ENCODE data around the gene RNF5. TPM values are rescaled to one million over a fixed set of nuclear protein-coding genes. Genes with fewer than 3 reads are reported as not detected.

Gene RNF5
- total and polyA plus RNA-seq, 9 of the 15 experiments (the other 6 are each of a cell fraction or from before 2014, with no cell fraction given): 62.2 to 245 (median 129) TPM

DNA sequence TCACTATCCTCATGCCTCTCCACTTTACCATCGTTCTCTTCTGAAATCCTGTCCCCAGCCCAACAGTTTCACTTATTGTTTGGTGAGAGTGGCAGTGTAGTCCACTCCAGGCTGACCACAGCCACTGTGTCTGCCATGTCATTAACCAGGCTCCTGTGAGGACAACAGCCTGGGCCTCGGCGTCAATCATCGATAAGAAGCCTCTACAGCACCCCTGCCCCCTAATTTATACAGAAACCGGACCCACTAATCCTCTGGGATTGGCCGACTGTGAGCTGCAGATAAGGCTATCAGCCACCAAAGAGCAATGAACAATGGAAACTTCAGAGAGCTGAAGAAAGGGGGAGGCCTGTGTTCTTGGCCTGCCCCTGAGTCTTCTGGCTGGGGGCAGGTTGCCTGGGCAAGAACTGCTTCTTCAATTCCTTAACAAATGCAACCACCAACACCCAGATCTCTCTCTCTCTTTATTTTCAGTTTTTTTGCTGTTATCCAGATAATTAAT lies 10.4 kb upstream of the RNF5 start:
- no peaks in the 10 kb centered on the region for H3K9me1 ChIP-seq (ENCODE audit: control insufficient read depth, insufficient read depth, low read length)
- TF ChIP-seq GATAD2B (IDR thresholded peaks at IDR 0.05; ENCODE audit: borderline replicate concordance): peak; percentile 95; the same call in 1 of the 2 replicates
- TF ChIP-seq RBM34 (IDR thresholded peaks at IDR 0.05; ENCODE audit: borderline replicate concordance, insufficient read depth, low read length): no peak
- no peak for TF ChIP-seq ZNF699 (CRISPR knock-in tag; IDR thresholded peaks at IDR 0.05; ENCODE audit: insufficient replicate concordance)
- TF ChIP-seq, protein P1, sequence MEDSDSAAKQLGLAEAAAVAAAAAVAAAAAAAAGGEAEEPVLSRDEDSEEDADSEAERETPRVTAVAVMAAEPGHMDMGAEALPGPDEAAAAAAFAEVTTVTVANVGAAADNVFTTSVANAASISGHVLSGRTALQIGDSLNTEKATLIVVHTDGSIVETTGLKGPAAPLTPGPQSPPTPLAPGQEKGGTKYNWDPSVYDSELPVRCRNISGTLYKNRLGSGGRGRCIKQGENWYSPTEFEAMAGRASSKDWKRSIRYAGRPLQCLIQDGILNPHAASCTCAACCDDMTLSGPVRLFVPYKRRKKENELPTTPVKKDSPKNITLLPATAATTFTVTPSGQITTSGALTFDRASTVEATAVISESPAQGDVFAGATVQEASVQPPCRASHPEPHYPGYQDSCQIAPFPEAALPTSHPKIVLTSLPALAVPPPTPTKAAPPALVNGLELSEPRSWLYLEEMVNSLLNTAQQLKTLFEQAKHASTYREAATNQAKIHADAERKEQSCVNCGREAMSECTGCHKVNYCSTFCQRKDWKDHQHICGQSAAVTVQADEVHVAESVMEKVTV (CRISPR knock-in tag; IDR thresholded peaks at IDR 0.05): 0 out of 2 replicates have a peak, but pooled peaks have one; percentile 26
- TF ChIP-seq ZNF239 (CRISPR knock-in tag; IDR thresholded peaks at IDR 0.05): peak; percentile 72
- TF ChIP-seq HIVEP1 (CRISPR knock-in tag; IDR thresholded peaks at IDR 0.05): no peak
- no peak for TF ChIP-seq NR4A1 (CRISPR knock-in tag; IDR thresholded peaks at IDR 0.05)
- peak; percentile 87 for TF ChIP-seq NR4A1 (tag; IDR thresholded peaks at IDR 0.05)
- TF ChIP-seq ESRRA (IDR thresholded peaks at IDR 0.05; ENCODE audit: borderline replicate concordance, low read depth): peak; percentile 61; the same call in 1 of the 2 replicates
- peak; percentile 70 for TF ChIP-seq DACH1 (IDR thresholded peaks at IDR 0.05; ENCODE audit: partially characterized antibody)
- no peak for TF ChIP-seq ZNF507 (tag; conservative IDR thresholded peaks at IDR 0.05)
- TF ChIP-seq NRF1 (conservative IDR thresholded peaks at IDR 0.05 in 1 of 2, IDR thresholded peaks at IDR 0.05 in 1 of 2): peak; percentile 34 to 35; a peak in 2 of 4 replicates
- TF ChIP-seq, protein P2, sequence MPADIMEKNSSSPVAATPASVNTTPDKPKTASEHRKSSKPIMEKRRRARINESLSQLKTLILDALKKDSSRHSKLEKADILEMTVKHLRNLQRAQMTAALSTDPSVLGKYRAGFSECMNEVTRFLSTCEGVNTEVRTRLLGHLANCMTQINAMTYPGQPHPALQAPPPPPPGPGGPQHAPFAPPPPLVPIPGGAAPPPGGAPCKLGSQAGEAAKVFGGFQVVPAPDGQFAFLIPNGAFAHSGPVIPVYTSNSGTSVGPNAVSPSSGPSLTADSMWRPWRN (IDR thresholded peaks at IDR 0.05; ENCODE audit: low read depth): peak; percentile 79
- peak; percentile 40; the same call in 1 of the 2 replicates for TF ChIP-seq HSF4 (CRISPR knock-in tag; IDR thresholded peaks at IDR 0.05; ENCODE audit: borderline replicate concordance)
- TF ChIP-seq, protein P3, sequence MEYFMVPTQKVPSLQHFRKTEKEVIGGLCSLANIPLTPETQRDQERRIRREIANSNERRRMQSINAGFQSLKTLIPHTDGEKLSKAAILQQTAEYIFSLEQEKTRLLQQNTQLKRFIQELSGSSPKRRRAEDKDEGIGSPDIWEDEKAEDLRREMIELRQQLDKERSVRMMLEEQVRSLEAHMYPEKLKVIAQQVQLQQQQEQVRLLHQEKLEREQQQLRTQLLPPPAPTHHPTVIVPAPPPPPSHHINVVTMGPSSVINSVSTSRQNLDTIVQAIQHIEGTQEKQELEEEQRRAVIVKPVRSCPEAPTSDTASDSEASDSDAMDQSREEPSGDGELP (CRISPR knock-in tag; IDR thresholded peaks at IDR 0.05; ENCODE audit: borderline replicate concordance): peak; percentile 63; the same call in 1 of the 2 replicates
- peak; percentile 92; the same call in 1 of the 2 replicates for TF ChIP-seq ZNF589 (CRISPR knock-in tag; IDR thresholded peaks at IDR 0.05; ENCODE audit: low read depth)
- peak; percentile 46; the same call in 1 of the 2 replicates for TF ChIP-seq XRCC5 (IDR thresholded peaks at IDR 0.05; ENCODE audit: low read depth, low read length)
- TF ChIP-seq ZFP30 (CRISPR knock-in tag; IDR thresholded peaks at IDR 0.05; ENCODE audit: borderline replicate concordance): no peak
- no peak for TF ChIP-seq CBX1 (IDR thresholded peaks at IDR 0.05; ENCODE audit: low read depth)

More for the DNA sequence above, 10.4 kb upstream of the RNF5 start:
- 0% methylated on average over 6 of the region's 6 CpGs for WGBS (ENCODE audit: insufficient coverage, low coverage, missing lambda C conversion rate)
- Histone ChIP-seq H3K79me2 (ENCODE audit: control insufficient read depth, insufficient read depth, low read length) (peaks cover 7% of the 10 kb centered on the region), H3K4me2 (ENCODE audit: insufficient read depth, low read length) (peak overlapping the region; percentile 65), H4K20me1 (replicated peaks; ENCODE audit: control insufficient read depth, insufficient read depth, low read length) (no peaks in the 10 kb centered on the region), H3K27me3 (ENCODE audit: control insufficient read depth in 2 of 2, insufficient read depth in 2 of 2, low read length in 2 of 2) (no peaks in the 10 kb centered on the region), H3K4me3 (no peak overlapping the region), H3K9me3 (replicated peaks; ENCODE audit: control insufficient read depth, insufficient read depth, low read depth, low read length) (no peaks in the 10 kb centered on the region), H3K4me1 (replicated peaks in 1 of 2; ENCODE audit: control insufficient read depth in 2 of 2, insufficient read depth in 2 of 2, low read length in 2 of 2) (peaks cover 46 to 51% of the 10 kb centered on the region in 2 experiments), H2AFZ (ENCODE audit: low read depth, low read length) (no peak overlapping the region), H3K36me3 (ENCODE audit: control insufficient read depth, insufficient read depth, low read length) (peaks cover 76% of the 10 kb centered on the region), H3K9ac (ENCODE audit: insufficient read depth in 1 of 2, low read depth in 2 of 2, low read length in 2 of 2) (peak overlapping the region; percentile 53 to 88), H3K27ac (ENCODE audit: extremely low read depth, low read depth, low read length) (peak overlapping the region; percentile 83)
- in situ Hi-C loops (cut with MboI): no loop called here
- peak; percentile 97 for FAIRE-seq
- CTCF ChIA-PET (ENCODE audit: low intra/inter-chr PET ratio): no interaction called here
- intact Hi-C loops (cut with micrococcal nuclease): loop anchor here (2.0 to 5.0 kb wide), 2 partner anchors 27 to 51 kb away; no protein-coding TSS in a partner anchor
- TSS peak; percentile 35 for BruUV-seq (replicated peaks)
- ATAC-seq: peak; percentile 86
- POLR2A ChIA-PET: interaction anchor here (0.8 to 2.2 kb wide), 8 partner anchors 9 to 74 kb away, joined by 3 to 25 read pairs (median 4); partner anchors contain the start of genes AGPAT1 and FKBPL
- DNase-seq (ENCODE audit: extremely low read depth in 1 of 4, low spot score in 3 of 4): peak; percentile 82 to 97 (median 90)

All from K562 (cell line).